ENCODE results near the gene KIF12. TPM values are rescaled to one million over a fixed set of nuclear protein-coding genes. Genes with fewer than 3 reads are reported as not detected.
"Not testable (repeated sequence)": the region's sequence is repeated elsewhere in the genome, so short reads cannot be mapped to it uniquely, and the experiment has no call there.

The KIF12 gene
- total RNA-seq, 1 donor from 2014 or later, result 0.53 TPM

GRCh38 chr9:114085387-114085789 is 13.7 kb downstream of the KIF12 start:
- DNase-seq (ENCODE audit: low read depth, low spot score), result no peak

GRCh38 chr9:114084282-114085073 is 14.6 kb downstream of the KIF12 start:
- DNase-seq (ENCODE audit: low read depth, low spot score), result no peak

- no peak for DNase-seq (ENCODE audit: low read depth, low spot score)
Measured at GRCh38 chr9:114083666-114084065, 15.4 kb downstream of the KIF12 start.

- DNase-seq (ENCODE audit: low read depth, low spot score), result not testable (repeated sequence)
Measured at GRCh38 chr9:114082763-114083412, 16.2 kb downstream of the KIF12 start.

- peak; percentile 51 for DNase-seq (ENCODE audit: low read depth, low spot score)
Measured at GRCh38 chr9:114082017-114082762, 16.9 kb downstream of the KIF12 start.

- DNase-seq (ENCODE audit: low read depth, low spot score), result no peak
Measured at GRCh38 chr9:114081441-114082016, 17.6 kb downstream of the KIF12 start.

- DNase-seq (ENCODE audit: low read depth, low spot score), result no peak
Measured at GRCh38 chr9:114080773-114081440, 18.2 kb downstream of the KIF12 start.

- DNase-seq (ENCODE audit: low read depth, low spot score), result no peak
Measured at GRCh38 chr9:114080195-114080772, 18.8 kb downstream of the KIF12 start.

- no peak for DNase-seq (ENCODE audit: low read depth, low spot score)
Measured at GRCh38 chr9:114078781-114079156, 20.3 kb downstream of the KIF12 start.

GRCh38 chr9:114078021-114078780 is 20.9 kb downstream of the KIF12 start, which contains the start of gene AMBP:
AMBP (minus strand) TSS chr9:114078300; CDS start chr9:114078209, 91 bp downstream.
- DNase-seq (ENCODE audit: low read depth, low spot score), result no peak

- DNase-seq (ENCODE audit: low read depth, low spot score), result no peak
Measured at GRCh38 chr9:114077162-114077837, 21.8 kb downstream of the KIF12 start.

GRCh38 chr9:114076237-114077161 is 22.6 kb downstream of the KIF12 start:
- DNase-seq (ENCODE audit: low read depth, low spot score), result no peak

- DNase-seq (ENCODE audit: low read depth, low spot score), result no peak
Measured at GRCh38 chr9:114075602-114076001, 23.5 kb downstream of the KIF12 start.

- DNase-seq (ENCODE audit: low read depth, low spot score), result no peak
Measured at GRCh38 chr9:114072184-114073140, 26.6 kb downstream of the KIF12 start.

- no peak for DNase-seq (ENCODE audit: low read depth, low spot score)
Measured at GRCh38 chr9:114071197-114071795, 27.8 kb downstream of the KIF12 start.

GRCh38 chr9:114070188-114071103 is 28.6 kb downstream of the KIF12 start:
- no peak for DNase-seq (ENCODE audit: low read depth, low spot score)
